ENCODE results near the gene IQCH. TPM values are rescaled to one million over a fixed set of nuclear protein-coding genes. Genes with fewer than 3 reads are reported as not detected.
"Not testable (repeated sequence)": the region's sequence is repeated elsewhere in the genome, so short reads cannot be mapped to it uniquely, and the experiment has no call there.

IQCH gene
- total and polyA plus RNA-seq, 7 donors: 0.36 to 3.8 (median 1.4) TPM

GRCh38 chr15:67242708-67243111 is 11.9 kb upstream of the IQCH start:
- H3K27ac ChIP-seq: no peak overlapping the region
- TF ChIP-seq CTCF (IDR thresholded peaks at IDR 0.05) (no peak), POLR2A (IDR thresholded peaks at IDR 0.05) (no peak), POLR2AphosphoS5 (IDR thresholded peaks at IDR 0.05) (no peak), EP300 (IDR thresholded peaks at IDR 0.05) (no peak)
- WGBS, 2 donors: 13 to 35% methylated on average over 3 of the region's 3 CpGs
- no peaks in the 10 kb centered on the region for H3K9me3 ChIP-seq
- peaks cover 0 to 20% (median 10%) of the 10 kb centered on the region in 4 donors for H3K4me1 ChIP-seq
- H3K4me3 ChIP-seq: no peak overlapping the region
- intact Hi-C loops (cut with DNase I): no loop called here
- H3K36me3 ChIP-seq: peaks cover 0 to 11% (median 0%) of the 10 kb centered on the region in 4 donors
- DNase-seq: no peak
- H3K27me3 ChIP-seq: no peaks in the 10 kb centered on the region

- no peak for DNase-seq
- 95 to 97% methylated on average over 3 of the region's 3 CpGs for WGBS, 2 donors
- Histone ChIP-seq H3K4me1 (peaks cover 0 to 16% (median 8%) of the 10 kb centered on the region in 4 donors), H3K27me3 (no peaks in the 10 kb centered on the region), H3K9me3 (no peaks in the 10 kb centered on the region), H3K36me3 (peaks cover 0 to 11% (median 0%) of the 10 kb centered on the region in 4 donors), H3K4me3 (no peak overlapping the region), H3K27ac (no peak overlapping the region)
- TF ChIP-seq POLR2AphosphoS5 (IDR thresholded peaks at IDR 0.05) (no peak), POLR2A (IDR thresholded peaks at IDR 0.05) (no peak), CTCF (IDR thresholded peaks at IDR 0.05) (no peak), EP300 (IDR thresholded peaks at IDR 0.05) (no peak)
- intact Hi-C loops (cut with DNase I): no loop called here
Measured at GRCh38 chr15:67244971-67245478, 9.6 kb upstream of the IQCH start.

GRCh38 chr15:67246606-67247005 is 8.0 kb upstream of the IQCH start:
- H3K36me3 ChIP-seq: peaks cover 0 to 11% (median 0%) of the 10 kb centered on the region in 4 donors
- H3K9me3 ChIP-seq; intact Hi-C loops (cut with DNase I); DNase-seq; H3K4me3 ChIP-seq; H3K27me3 ChIP-seq; H3K27ac ChIP-seq; H3K4me1 ChIP-seq: not testable (repeated sequence)
- 97 to 99% methylated on average over 5 of the region's 5 CpGs for WGBS, 2 donors

- Histone ChIP-seq H3K4me3 (no peak overlapping the region), H3K4me1 (peaks cover 0 to 12% (median 5%) of the 10 kb centered on the region in 4 donors), H3K27me3 (no peaks in the 10 kb centered on the region), H3K9me3 (no peaks in the 10 kb centered on the region), H3K27ac (no peak overlapping the region), H3K36me3 (peaks cover 0 to 11% (median 0%) of the 10 kb centered on the region in 4 donors)
- intact Hi-C loops (cut with DNase I): no loop called here
- TF ChIP-seq POLR2A (IDR thresholded peaks at IDR 0.05): no peak
- no peak for TF ChIP-seq EP300 (IDR thresholded peaks at IDR 0.05)
- no peak for DNase-seq
Measured at GRCh38 chr15:67248011-67248505, 6.5 kb upstream of the IQCH start.

GRCh38 chr15:67249830-67250229 is 4.8 kb upstream of the IQCH start:
- intact Hi-C loops (cut with DNase I): loop anchor here (5.0 to 10.0 kb wide), 3 partner anchors 113 to 275 kb away; partner anchors contain the start of gene C15orf61
- Histone ChIP-seq H3K4me3 (no peak overlapping the region), H3K36me3 (peaks cover 0 to 11% (median 0%) of the 10 kb centered on the region in 4 donors), H3K27ac (no peak overlapping the region), H3K9me3 (no peaks in the 10 kb centered on the region), H3K4me1 (peaks cover 0 to 20% (median 13%) of the 10 kb centered on the region in 4 donors), H3K27me3 (no peaks in the 10 kb centered on the region)
- TF ChIP-seq CTCF (IDR thresholded peaks at IDR 0.05): no peak
- no peak for TF ChIP-seq POLR2A (IDR thresholded peaks at IDR 0.05)
- no peak for TF ChIP-seq EP300 (IDR thresholded peaks at IDR 0.05)
- no peak for TF ChIP-seq POLR2AphosphoS5 (IDR thresholded peaks at IDR 0.05)
- no peak for DNase-seq

- intact Hi-C loops (cut with DNase I): loop anchor here (5.0 to 10.0 kb wide), 3 partner anchors 114 to 273 kb away; partner anchors contain the start of gene C15orf61
Measured at GRCh38 chr15:67251318-67251717, 3.3 kb upstream of the IQCH start.

More at GRCh38 chr15:67251318-67251717, 3.3 kb upstream of the IQCH start:
- Histone ChIP-seq H3K4me3 (no peak overlapping the region), H3K4me1 (peaks cover 0 to 17% (median 13%) of the 10 kb centered on the region in 4 donors), H3K36me3 (peaks cover 0 to 3% (median 0%) of the 10 kb centered on the region in 4 donors), H3K9me3 (no peaks in the 10 kb centered on the region), H3K27ac (no peak overlapping the region), H3K27me3 (no peaks in the 10 kb centered on the region)
- no peak for DNase-seq
- no peak for TF ChIP-seq EP300 (IDR thresholded peaks at IDR 0.05)
- TF ChIP-seq POLR2AphosphoS5 (IDR thresholded peaks at IDR 0.05): no peak
- TF ChIP-seq POLR2A (IDR thresholded peaks at IDR 0.05): no peak
- no peak for TF ChIP-seq CTCF (IDR thresholded peaks at IDR 0.05)
- 95 to 97% methylated on average over 5 of the region's 5 CpGs for WGBS, 2 donors

Measured in sigmoid colon (tissue), 7 donors.